NT2/D1 (cell line): ENCODE data around the gene TMEM198.
A peak's percentile ranks its signal among the peaks of the same experiment; 100 is the strongest.

Experiments used
- DNase-seq: peaks from one replicate; pipeline ENCODE4 v3.0.0-alpha.2; 2011; ENCODE audit warnings: low read depth, low spot score
- H3K27me3 ChIP-seq: 2 replicates; pipeline ENCODE4 v1.6.0; 2011; ENCODE audit warnings: mild to moderate bottlenecking; ENCODE audit not compliant: insufficient read length, insufficient read depth
- H3K36me3 ChIP-seq: 2 replicates; pipeline ENCODE4 v1.6.1; 2011; ENCODE audit warnings: mild to moderate bottlenecking, low read length, mixed read lengths; ENCODE audit not compliant: insufficient read depth, insufficient read length
- H3K4me1 ChIP-seq: 2 replicates; pipeline ENCODE4 v1.5.1; 2011; ENCODE audit not compliant: insufficient read depth, insufficient read length
- H3K4me3 ChIP-seq: 2 replicates; pipeline ENCODE4 v1.5.1; 2011; ENCODE audit warnings: low read depth; ENCODE audit not compliant: insufficient read length
- H3K9ac ChIP-seq: 2 replicates; pipeline ENCODE4 v1.6.0; 2011; ENCODE audit warnings: low read depth; ENCODE audit not compliant: insufficient read length
- H3K9me3 ChIP-seq: 2 replicates; pipeline ENCODE4 v1.5.1; 2011; ENCODE audit warnings: mild to moderate bottlenecking, low read length; ENCODE audit not compliant: insufficient read depth
- SUZ12 ChIP-seq: IDR thresholded peaks from 2 replicates; pipeline ENCODE4 v1.6.1; 2011; ENCODE audit not compliant: insufficient read length, insufficient read depth; ENCODE audit errors: extremely low read depth
- YY1 ChIP-seq: IDR thresholded peaks from 2 replicates; pipeline ENCODE4 v1.6.1; 2011; ENCODE audit not compliant: insufficient read length, insufficient read depth
- ZNF274 ChIP-seq: IDR thresholded peaks from 2 replicates; pipeline ENCODE4 v1.6.1; 2011; ENCODE audit warnings: mild to moderate bottlenecking, low read depth, low read length

The TMEM198 gene

DNA sequence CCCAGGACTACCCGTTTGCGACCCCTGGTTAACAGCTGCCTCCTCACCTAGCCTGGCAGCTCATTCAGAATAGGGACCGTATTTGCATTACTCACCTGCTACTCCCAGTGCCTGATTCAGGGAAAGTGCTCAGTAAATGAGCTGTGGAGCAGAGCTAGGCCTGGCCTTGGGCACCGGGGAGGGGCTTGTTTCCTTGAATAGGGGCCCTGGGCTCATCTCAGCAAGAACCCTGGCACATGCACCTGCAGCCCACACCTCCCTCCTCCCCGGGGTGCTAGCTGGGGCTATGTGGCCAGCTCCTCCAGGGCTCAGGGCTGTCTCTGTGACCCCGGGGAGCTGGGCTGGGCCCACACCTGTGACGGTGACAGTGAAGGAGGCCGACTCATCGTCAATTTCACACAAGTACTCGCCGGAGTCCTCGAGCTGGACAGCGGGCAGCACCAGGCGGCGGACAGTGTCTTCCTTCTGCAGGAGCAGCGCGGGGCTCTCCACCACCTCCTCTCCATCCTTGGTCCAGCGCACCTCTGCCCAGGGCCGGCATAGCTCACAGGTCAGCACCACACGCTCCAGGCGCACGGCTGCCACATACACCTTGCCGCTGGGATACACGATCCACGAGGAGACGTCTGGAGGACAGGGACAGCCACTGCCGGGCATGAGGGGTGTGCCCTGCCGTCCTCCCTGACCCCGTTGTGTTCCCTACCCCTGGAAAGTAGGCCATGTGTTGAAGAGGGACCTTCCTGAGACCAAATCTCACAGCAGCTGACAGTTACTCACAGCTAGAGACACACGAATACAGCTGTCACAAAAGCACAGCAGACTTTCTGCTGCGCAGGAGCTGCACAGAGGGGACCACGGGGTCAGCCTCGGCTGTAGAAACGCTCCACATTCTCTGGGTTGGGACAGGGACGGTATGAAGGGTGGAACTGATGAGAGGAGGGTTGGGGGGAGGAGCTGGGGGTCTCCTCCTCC, 18.5 kb downstream of the TMEM198 start:
- DNase-seq = no peak
- H3K27me3 ChIP-seq = no peaks in the 10 kb centered on the region
- no peak overlapping the region for H3K4me3 ChIP-seq
- peak overlapping the region; percentile 37 for H3K9ac ChIP-seq
- H3K36me3 ChIP-seq = peaks cover 83% of the 10 kb centered on the region
- H3K9me3 ChIP-seq = no peaks in the 10 kb centered on the region
- TF ChIP-seq SUZ12 (no peak), ZNF274 (no peak), YY1 (no peak)
- peaks cover 42% of the 10 kb centered on the region for H3K4me1 ChIP-seq

DNA sequence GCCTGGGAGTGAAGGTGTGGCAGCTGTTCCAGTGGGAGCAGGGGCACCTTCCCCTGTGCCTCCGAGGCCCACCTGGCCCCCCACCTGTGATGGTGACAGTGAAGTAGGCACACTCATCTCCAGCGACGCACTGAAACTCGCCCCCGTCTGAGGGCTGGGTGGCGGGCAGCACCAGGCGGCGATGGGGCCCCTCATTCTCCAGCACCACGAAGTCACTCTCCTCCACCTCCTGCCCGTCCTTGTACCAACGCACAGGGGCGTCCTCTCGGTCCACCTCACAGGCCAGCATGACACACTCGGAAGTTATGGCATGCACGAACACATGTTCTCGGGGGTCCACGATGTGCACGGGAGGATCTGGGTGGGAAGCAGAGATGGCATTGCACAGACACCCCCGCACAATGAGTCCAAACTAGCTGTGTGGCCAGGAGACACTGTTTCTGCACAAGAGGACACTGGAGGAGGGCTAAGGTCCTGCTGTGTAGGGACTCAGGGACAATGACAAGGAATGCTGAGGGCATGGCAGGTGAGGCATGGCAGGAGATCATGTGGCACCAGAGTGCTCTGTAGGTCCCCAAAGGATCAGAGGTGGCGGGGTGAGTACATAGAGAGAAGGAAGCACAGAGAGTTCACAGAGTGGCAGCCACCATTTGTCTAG, 19.6 kb downstream of the TMEM198 start:
- no peak overlapping the region for H3K4me3 ChIP-seq
- DNase-seq = no peak
- H3K9ac ChIP-seq = no peak overlapping the region
- H3K4me1 ChIP-seq = peaks cover 46% of the 10 kb centered on the region
- TF ChIP-seq YY1 = no peak
- TF ChIP-seq SUZ12 = no peak
- no peak for TF ChIP-seq ZNF274
- no peaks in the 10 kb centered on the region for H3K27me3 ChIP-seq
- H3K36me3 ChIP-seq = peaks cover 83% of the 10 kb centered on the region
- H3K9me3 ChIP-seq = no peaks in the 10 kb centered on the region

DNA sequence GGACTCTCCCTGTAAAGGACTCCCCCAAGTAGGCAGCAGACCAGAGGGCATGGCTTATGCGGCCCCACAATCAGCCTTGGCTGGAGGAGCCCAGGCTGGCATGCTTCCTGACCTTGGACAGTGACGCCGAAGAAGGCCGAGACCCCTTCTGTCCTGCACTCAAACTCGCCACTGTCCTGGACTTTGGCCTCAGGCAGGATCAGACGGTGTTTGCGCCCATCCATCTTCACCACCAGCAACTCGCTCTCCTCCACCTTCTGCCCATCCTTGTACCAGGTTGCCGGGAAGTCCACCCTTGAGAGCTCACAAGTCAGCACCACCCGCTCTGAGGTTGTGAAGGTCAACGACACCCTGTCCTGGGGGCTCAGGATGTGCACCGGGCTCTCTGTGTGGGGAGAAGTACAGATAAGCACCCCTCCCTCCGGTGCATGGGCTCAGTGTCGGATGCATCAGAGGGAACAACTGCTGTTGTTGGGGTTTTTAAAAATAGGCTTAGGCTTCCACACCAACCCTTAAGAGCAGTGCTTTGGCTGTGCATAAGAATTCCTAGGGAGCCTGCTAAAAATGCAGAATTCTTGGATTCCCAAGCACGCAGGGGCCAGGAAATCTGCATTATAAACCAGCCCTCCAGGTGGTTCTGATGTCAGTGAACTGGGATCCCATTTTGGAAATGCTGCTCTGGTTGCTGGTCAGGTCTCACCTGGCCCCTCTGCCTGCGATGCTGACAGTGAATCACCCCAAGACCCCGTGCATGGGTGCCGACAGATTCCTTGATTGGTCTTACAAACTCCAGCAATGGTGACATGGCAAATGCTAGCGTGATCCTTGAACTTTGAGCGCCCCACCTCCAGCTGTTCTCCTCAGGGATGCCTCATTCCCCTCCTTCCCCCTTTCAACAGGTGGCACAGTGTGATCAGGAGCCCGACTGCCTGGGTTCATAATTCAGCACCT, 21.6 kb downstream of the TMEM198 start:
- Histone ChIP-seq H3K4me3 (no peak overlapping the region), H3K36me3 (peaks cover 89% of the 10 kb centered on the region), H3K27me3 (no peaks in the 10 kb centered on the region), H3K9ac (peak overlapping the region; percentile 73), H3K4me1 (peaks cover 50% of the 10 kb centered on the region), H3K9me3 (no peaks in the 10 kb centered on the region)
- TF ChIP-seq SUZ12 = no peak
- no peak for TF ChIP-seq YY1
- TF ChIP-seq ZNF274 = no peak
- DNase-seq = peak; percentile 92

DNA sequence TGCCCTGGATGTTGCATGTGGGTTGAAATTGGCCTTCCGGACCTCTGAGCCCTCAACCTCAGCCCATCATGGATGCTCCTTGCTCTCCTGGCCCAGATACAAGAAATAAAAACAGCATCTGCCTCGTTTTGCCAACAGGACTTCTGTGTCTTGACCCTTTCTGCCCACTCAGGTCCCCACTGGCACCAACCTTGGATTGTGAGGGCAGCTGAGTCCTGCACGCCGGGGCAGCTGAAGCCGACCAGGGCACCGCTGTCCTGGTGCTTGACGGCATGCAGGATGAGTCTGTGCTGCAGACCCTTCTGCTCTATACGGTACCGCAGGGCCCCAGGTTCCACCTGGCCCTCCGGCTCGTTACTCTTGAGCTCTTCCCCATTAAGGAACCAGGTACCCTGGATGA, 22.8 kb downstream of the TMEM198 start:
- Histone ChIP-seq H3K27me3 (no peaks in the 10 kb centered on the region), H3K9ac (no peak overlapping the region), H3K36me3 (peaks cover 81% of the 10 kb centered on the region), H3K4me1 (peaks cover 42% of the 10 kb centered on the region), H3K9me3 (no peaks in the 10 kb centered on the region), H3K4me3 (no peak overlapping the region)
- TF ChIP-seq YY1 (no peak), SUZ12 (no peak), ZNF274 (no peak)
- DNase-seq = no peak

- TF ChIP-seq SUZ12 = no peak
- TF ChIP-seq ZNF274 = no peak
- TF ChIP-seq YY1 = no peak
- DNase-seq = no peak
- Histone ChIP-seq H3K36me3 (peaks cover 76% of the 10 kb centered on the region), H3K4me3 (no peak overlapping the region), H3K9me3 (no peaks in the 10 kb centered on the region), H3K9ac (no peak overlapping the region), H3K27me3 (no peaks in the 10 kb centered on the region), H3K4me1 (peaks cover 45% of the 10 kb centered on the region)
These were observed 23.3 kb downstream of the TMEM198 start for GRCh38 chr2:219567131-219567530.

DNA sequence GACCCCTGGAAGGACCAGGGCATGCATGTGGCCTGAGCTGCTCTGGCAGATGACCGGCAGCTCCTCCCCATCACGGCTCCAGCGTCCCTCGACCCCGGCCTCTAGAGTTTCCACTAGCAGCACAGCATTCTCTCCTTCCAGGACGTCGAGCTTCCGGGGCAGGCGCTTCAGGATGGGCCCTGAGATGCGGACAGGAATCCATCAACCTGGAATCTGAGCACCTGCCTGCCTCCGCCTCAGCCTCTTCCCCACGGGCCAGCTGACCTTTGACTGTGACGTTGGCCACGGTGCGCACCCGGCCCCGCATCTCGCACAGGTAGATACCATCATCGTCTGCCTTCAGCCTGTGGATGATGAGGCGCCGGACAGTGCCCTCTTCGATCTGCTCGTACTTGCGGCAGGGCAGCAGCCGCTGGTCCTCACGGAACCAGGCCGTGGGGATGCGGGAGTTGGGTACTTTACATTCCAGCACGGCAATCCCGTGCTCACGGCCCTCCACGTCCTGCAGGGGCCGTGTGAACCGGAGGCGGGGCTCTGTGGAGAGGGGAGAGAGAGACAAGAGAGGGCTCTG, 24.0 kb downstream of the TMEM198 start:
- no peak overlapping the region for H3K4me3 ChIP-seq

More for the DNA sequence above, 24.0 kb downstream of the TMEM198 start:
- Histone ChIP-seq H3K9ac (no peak overlapping the region), H3K27me3 (no peaks in the 10 kb centered on the region), H3K9me3 (no peaks in the 10 kb centered on the region), H3K4me1 (peaks cover 41% of the 10 kb centered on the region), H3K36me3 (peaks cover 69% of the 10 kb centered on the region)
- no peak for DNase-seq
- TF ChIP-seq YY1 (no peak), SUZ12 (no peak), ZNF274 (no peak)
